BJ (cell line): ENCODE measurements around the gene TMEM38B. TPM values are rescaled to one million over a fixed set of nuclear protein-coding genes. Genes with fewer than 3 reads are reported as not detected.

Experiments used
- CTCF ChIA-PET: fragments of 350-600 bp; formaldehyde crosslinking; extraction: SDS; loops from one replicate; lab custom pipeline; 2021; ENCODE audit warnings: antibody characterized with exemption, inconsistent platforms; lab: Yijun Ruan, JAX
- POLR2A ChIA-PET: fragments of 300-600 bp; sonication (Branson Sonifier 250); formaldehyde crosslinking; extraction: SDS; loops from one replicate; lab custom pipeline; 2021; ENCODE audit warnings: antibody characterized with exemption; lab: Charles Lee
- DNase-seq: peaks from one replicate; pipeline ENCODE4 v3.0.0-alpha.2; 2011; ENCODE audit warnings: low read depth
- H3K27me3 ChIP-seq: 2 replicates; pipeline ENCODE4 v1.6.0; 2011; ENCODE audit warnings: low read length; ENCODE audit not compliant: control insufficient read depth, insufficient read depth
- H3K36me3 ChIP-seq: 2 replicates; pipeline ENCODE4 v1.5.1; 2011; ENCODE audit warnings: low read length; ENCODE audit not compliant: control insufficient read depth, insufficient read depth
- H3K4me3 ChIP-seq: 2 replicates; pipeline ENCODE4 v1.5.1; 2011; ENCODE audit warnings: low read depth, mild to moderate bottlenecking, control low read depth, low read length
- CTCF ChIP-seq: IDR thresholded peaks from 2 replicates; pipeline ENCODE4 v1.5.1; 2011; ENCODE audit warnings: low read depth, mild to moderate bottlenecking, control low read depth, inconsistent platforms, low read length, moderate library complexity; ENCODE audit not compliant: insufficient read depth
- polyA plus RNA-seq: library from polyadenylated mRNA; depleted of rRNA; stranded (reverse); fragments of >200 nt; gene quantifications from 2 replicates; pipeline ENCODE4 v1.2.3, GENCODE V29; 2011; rRNA removed

The TMEM38B gene
- polyA plus RNA-seq, 1 experiment = 3.6 TPM

DNA sequence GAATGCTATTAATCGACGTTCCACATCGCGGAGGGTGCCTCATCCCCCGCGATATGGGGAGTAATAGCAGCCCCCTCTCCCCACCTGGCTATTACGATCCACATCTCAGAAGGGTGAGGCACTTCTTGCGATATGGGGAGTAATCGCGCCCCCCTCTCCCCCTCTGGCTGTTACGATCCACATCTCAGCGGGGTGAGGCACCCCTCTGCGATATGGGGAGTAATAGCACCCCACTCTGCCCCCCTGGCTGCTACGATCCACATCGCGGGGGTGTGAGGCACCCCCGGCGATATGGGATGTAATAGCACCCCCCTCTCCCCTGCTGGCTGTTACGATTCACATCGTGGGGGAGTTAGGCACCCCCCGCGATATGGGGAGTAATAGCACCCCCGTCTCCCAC, 128.5 kb downstream of the TMEM38B start:
- no peak for DNase-seq
- ChIA-PET CTCF (no interaction called here), POLR2A (no interaction called here)
- TF ChIP-seq CTCF = no peak
- H3K27me3 ChIP-seq = no peaks in the 10 kb centered on the region
- no peak overlapping the region for H3K4me3 ChIP-seq
- H3K36me3 ChIP-seq = no peaks in the 10 kb centered on the region

Other genes with a start within 250 kb of the TMEM38B start
- gene FSD1L, start 246.5 kb upstream of the TMEM38B start, polyA plus RNA-seq = 0.81 and 2.0 TPM in 2 replicates
- 8.2 and 18.6 TPM in 2 replicates for gene FKTN, start 136.4 kb upstream of the TMEM38B start, polyA plus RNA-seq
- gene TAL2, start 32.1 kb upstream of the TMEM38B start, polyA plus RNA-seq = 0.13 TPM in 2 replicates